NCI-H2196 (cell line): Measurements from ENCODE around the gene RTL9.

Source experiments
- DNase-seq: peaks from one replicate; lab custom pipeline; 2025; ENCODE audit not compliant: unreplicated experiment; lab: John Stamatoyannopoulos, UW

The RTL9 gene

GRCh38 chrX:110341189-110342035, 17.2 kb upstream of the RTL9 start:
- DNase-seq, result no peak

DNA sequence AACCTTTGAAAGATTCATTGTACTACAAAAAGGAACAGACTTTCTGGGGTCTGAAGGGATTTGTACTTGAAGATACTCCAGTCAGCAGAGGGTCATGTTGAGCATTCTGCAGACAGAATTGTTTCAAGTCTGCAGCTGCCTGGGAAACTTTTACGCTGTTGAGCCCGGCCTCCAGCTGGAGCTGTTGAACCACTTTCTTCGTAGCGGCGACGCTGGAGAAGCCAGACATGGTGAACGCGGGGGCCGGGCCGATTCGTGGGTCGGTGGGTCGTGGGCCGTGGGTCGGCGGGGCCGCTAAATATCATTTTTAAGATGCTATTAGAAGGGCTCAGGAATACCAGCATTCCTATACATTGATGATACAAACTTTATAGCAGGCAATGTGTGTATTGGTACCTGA, 12.0 kb upstream of the RTL9 start:
- DNase-seq, result no peak

DNA sequence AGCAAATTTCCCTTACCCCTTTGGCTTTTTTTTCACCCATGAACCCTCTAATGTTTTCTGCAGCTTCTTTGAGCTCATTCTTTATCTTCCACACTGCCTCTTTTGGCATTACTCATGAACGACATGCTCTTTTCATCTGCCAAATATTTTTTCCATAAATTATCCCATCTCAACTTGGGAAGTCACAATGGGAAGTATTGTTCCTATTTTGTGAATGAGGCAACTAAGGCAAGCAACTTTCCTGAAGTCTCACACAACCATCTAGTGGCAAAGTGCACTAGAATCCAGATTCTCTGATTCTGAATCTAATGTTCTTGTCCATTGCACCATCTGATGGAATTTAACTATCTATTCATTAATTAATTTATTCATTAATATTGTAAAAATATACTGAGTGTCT, 625 bp downstream of the RTL9 start:
- no peak for DNase-seq

DNA sequence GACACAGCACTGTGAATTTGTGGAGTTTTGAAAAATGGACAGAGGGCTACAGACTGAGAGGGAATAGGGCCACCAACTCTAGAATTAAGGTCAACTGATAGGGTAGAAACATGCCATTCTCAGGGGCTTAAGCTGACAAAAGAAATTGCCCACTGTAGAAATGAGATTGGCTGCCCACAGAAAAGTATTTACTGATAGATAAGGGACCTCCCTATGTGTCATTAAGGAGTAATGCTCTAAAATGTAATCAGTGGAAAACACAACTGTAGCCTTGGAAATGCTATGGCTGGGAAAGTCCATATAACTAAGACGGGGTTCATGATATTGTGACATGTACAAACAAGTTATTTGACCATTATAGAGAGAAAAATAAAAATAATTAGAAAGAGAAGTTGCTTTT, 4.6 kb downstream of the RTL9 start:
- DNase-seq, result no peak

DNA sequence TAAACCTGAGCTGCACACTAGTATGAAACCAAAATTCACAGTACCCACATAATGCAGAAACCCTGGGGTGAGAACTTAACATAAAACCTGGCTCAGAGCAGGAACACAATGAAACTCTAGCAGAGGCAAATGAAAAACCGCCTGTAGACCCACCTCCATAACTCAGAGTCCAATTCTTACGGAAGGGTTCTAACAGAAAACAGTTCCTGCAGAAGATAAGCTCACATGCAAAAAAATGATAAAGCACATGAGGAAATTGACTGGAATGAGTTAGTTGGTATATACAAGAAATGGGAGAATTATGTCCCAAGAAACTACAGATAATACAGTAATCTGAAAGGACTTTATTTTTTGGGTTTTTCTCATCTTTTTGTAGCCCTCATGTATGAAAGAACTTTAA, 14.7 kb downstream of the RTL9 start:
- DNase-seq, result no peak

DNA sequence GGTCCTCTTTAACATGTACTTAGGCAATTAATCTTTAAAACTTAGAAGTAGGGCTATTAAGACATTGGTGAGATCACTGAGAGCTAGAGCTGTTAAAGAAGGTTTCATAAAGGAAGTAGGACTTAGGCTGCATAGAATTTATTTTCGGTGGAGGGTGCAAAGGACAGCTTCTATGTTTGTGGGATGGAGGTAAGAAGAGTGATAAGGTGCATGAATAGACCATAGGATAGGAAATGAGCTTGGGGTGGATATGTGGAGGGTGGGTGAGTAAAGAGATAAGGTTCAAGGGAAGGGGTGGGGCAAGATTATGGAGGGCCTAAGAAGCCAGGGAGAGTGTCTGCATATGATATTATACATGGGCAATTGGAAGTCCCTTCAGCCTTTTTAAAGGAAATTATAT, 15.9 kb downstream of the RTL9 start:
- no peak for DNase-seq

DNA sequence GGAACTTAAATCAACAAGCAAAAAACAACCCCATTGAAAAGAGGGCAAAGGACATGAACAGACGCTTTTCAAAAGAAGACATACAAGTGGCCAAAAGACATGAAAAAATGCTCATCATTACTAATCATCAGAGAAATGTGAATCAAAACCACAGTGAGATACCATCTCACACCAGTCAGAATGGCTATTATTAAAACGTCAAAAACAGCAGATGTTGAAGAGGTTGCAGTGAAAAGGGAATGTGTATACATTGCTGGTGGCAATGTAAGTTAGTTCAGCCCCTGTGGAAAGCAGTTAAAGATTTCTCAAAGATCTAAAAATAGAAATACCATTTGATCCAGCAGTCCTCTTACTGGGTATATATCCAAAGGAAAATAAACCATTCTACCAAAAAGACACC, 22.6 kb downstream of the RTL9 start:
- no peak for DNase-seq

- no peak for DNase-seq
Observed at GRCh38 chrX:110383414-110383813, 24.8 kb downstream of the RTL9 start.

DNA sequence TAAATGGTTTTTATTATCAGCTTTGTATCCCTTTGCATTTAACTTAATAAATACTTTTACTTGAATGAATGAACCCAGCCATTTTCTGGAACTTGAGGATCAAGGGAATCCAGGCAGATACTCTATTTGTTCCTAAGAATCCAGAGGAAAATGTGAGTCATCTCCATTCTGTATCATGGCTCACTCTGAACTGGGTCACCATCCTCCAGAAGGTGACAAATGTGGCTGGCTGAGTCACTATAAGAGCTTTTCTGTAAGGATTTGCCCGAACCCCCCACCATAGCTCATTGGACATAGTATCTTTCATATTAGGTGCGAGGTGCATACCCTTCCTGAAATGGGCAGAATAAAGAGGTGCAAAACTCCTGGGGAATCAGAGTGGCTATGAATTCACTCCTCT, 25.8 kb downstream of the RTL9 start:
- DNase-seq, result no peak

GRCh38 chrX:110389570-110389969, 30.9 kb downstream of the RTL9 start:
- DNase-seq, result no peak

GRCh38 chrX:110391086-110391485, 32.4 kb downstream of the RTL9 start:
- no peak for DNase-seq

- no peak for DNase-seq
Observed at GRCh38 chrX:110394651-110395050, 36.0 kb downstream of the RTL9 start.

DNA sequence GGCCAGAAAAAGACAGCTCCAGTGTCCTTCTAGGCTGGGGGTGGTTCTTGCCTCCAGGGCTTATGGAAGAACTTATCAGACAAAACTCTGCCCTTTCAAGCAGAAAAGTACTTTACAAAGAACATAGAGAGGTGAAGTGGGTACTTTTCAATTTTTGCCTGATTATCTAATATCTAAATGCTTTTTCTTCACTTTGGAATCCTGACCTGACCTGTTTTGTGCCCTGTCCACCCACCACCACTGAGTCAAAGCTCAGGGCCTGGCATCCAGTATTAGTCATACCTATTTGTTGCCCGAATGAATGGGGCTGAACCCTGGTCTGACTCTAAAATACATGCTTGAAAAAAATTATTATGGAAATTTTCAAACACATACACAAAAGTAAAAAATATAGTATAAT, 37.2 kb downstream of the RTL9 start:
- DNase-seq, result no peak

DNA sequence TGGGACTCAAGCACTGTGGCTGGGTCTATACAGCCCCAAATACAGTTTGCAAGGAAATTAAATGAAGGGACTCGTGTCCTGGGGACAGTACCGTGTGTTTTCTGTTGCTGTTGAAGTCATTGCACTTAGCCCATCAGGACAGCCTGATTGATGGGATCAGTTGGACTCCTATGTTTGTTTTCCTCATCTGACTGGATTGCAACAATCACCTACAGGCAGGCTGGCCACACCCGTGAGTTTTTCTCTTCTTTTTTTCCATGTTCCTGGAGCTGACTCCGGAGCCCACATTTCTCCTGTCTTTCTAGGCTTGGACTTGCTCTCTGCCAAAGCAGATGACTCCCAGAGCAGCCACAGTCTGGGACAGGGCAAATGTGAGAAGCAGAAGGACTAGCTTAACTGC, 38.1 kb downstream of the RTL9 start:
- no peak for DNase-seq

- no peak for DNase-seq
Observed at GRCh38 chrX:110397339-110397738, 38.7 kb downstream of the RTL9 start.

DNA sequence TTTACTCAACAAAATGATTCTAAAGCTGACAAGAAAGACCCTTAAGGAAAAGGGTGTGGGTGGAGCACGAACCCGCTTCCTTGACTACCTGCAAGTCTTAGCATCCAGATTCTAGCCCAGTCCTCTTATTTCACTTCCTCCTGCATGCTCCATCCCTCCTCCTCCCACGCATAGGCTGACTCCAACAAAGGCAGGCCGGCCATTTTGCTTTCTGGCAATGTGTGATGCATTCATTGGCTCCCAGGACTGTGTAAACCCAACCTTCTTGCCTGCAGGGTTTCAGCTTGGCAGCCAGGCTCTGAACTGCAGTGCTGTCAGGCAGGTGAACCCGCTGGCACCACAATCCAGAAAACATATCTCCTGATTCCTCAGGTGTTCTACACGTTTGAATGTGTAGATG, 39.3 kb downstream of the RTL9 start:
- no peak for DNase-seq

DNA sequence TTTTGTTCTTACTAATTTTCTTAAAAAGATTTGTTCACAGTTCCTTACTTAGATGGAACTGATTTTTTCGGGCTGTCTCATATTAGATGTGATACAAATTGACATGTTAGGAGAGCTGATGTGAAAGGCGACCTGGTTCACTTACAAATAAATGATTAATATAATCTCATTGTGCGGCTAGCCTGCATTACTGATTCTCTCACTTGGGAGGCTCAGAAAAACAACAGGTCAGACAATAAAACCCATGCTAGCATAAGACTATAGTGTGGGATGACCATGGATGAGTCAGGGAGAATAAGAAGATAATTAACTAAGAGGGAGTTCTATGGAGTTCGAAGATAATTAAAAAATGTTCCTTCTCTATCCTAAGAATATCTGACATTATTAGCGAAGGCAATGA, 40.8 kb downstream of the RTL9 start:
- no peak for DNase-seq

- DNase-seq, result no peak
Observed at GRCh38 chrX:110399966-110400365, 41.3 kb downstream of the RTL9 start.

- no peak for DNase-seq
Observed at GRCh38 chrX:110401135-110401534, 42.5 kb downstream of the RTL9 start.

GRCh38 chrX:110402091-110402849, 43.6 kb downstream of the RTL9 start:
- DNase-seq, result no peak

DNA sequence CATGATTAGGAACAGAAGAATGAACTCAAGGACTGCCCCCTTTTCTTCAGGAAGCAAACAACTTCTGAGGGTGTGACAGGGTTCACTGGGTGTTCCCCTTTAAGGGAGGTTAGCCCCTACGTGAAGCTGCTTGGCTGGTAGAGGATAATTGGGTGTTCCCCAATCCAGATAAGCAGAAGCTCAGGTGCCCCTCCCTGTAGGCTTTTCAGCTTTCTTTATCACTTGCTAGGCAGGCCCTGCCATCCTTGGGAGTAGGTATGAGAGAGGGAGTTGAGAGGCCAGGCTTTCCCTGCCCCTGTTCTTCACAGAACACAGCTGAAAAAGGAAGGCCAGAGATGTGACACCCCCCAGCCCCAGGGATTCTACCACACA, 44.2 kb downstream of the RTL9 start:
- no peak for DNase-seq

GRCh38 chrX:110403441-110404238, 45.0 kb downstream of the RTL9 start:
- no peak for DNase-seq
